Measurements from ENCODE around the gene MSI2. TPM values are rescaled to one million over a fixed set of nuclear protein-coding genes. Genes with fewer than 3 reads are reported as not detected.

MSI2 gene
- polyA plus RNA-seq, 1 of the 3 experiments (the other 2 are of a cell fraction), result 24.1 TPM

DNA sequence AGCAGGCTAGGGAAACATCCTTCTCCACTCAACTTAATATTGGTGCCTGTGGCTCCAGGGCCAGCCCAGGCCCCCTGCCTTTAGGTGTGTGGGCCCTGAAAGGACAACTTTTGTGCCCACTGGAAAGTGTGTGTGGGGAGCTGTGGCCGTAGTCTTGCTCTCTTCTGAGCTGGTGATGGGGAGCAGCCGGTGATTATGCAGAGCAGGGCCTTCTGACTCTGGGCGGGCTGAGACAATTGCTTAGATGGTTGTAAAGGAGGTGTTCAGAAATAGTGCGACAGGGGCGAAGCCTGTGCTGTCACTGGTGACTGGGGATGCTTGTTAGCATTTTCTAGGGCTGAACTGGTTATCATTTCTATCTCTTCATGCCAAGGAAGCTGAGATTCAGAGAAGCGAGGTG, 62.6 kb downstream of the MSI2 start:
- TF ChIP-seq TCF12 (IDR thresholded peaks at IDR 0.05), result no peak
- TF ChIP-seq SMC3 (IDR thresholded peaks at IDR 0.05; ENCODE audit: low read depth, low read length), result no peak
- TF ChIP-seq RXRA (IDR thresholded peaks at IDR 0.05; ENCODE audit: borderline replicate concordance, low read depth), result no peak
- TF ChIP-seq RCOR1 (IDR thresholded peaks at IDR 0.05; ENCODE audit: low read length), result no peak
- TF ChIP-seq FOXJ3 (CRISPR knock-in tag; IDR thresholded peaks at IDR 0.05), result no peak
- no peak for TF ChIP-seq TAF1 (IDR thresholded peaks at IDR 0.05; ENCODE audit: borderline replicate concordance, low read depth, low read length)
- TF ChIP-seq GATA2 (CRISPR knock-in tag; IDR thresholded peaks at IDR 0.05), result no peak
- TF ChIP-seq NRF1 (IDR thresholded peaks at IDR 0.05; ENCODE audit: low read depth, low read length), result no peak
- no peak for TF ChIP-seq USF1 (IDR thresholded peaks at IDR 0.05; ENCODE audit: borderline replicate concordance, low read depth)
- no peak for TF ChIP-seq CHD2 (IDR thresholded peaks at IDR 0.05; ENCODE audit: low read length, partially characterized antibody)
- no peak for TF ChIP-seq MEF2A (IDR thresholded peaks at IDR 0.05; ENCODE audit: borderline replicate concordance, low read depth)
- no peak for TF ChIP-seq SIN3A (IDR thresholded peaks at IDR 0.05; ENCODE audit: borderline replicate concordance, low read depth, low read length)
- TF ChIP-seq EP300 (IDR thresholded peaks at IDR 0.05; ENCODE audit: borderline replicate concordance in 1 of 2, low read depth in 1 of 2, low read length in 1 of 2), result no peak
- no peak for TF ChIP-seq GABPA (IDR thresholded peaks at IDR 0.05; ENCODE audit: low read depth)
- Histone ChIP-seq H3K79me2 (ENCODE audit: insufficient read depth) (no peaks in the 10 kb centered on the region; the same call in 1 of the 2 replicates), H4K20me1 (ENCODE audit: insufficient read depth) (no peaks in the 10 kb centered on the region), H2AFZ (ENCODE audit: low read depth) (no peak overlapping the region), H3K27me3 (ENCODE audit: insufficient read depth) (no peaks in the 10 kb centered on the region), H3K9ac (no peak overlapping the region), H3K36me3 (replicated peaks in 1 of 2; ENCODE audit: control insufficient read depth in 1 of 2, insufficient read depth in 2 of 2, low read length in 1 of 2) (no peaks in the 10 kb centered on the region), H3F3A (replicated peaks; ENCODE audit: insufficient read depth) (no peaks in the 10 kb centered on the region), H3K4me2 (no peak overlapping the region), H3K9me2 (no peaks in the 10 kb centered on the region), H3K27ac (ENCODE audit: low read depth in 2 of 2, low read length in 1 of 2) (no peak overlapping the region), H3K4me1 (ENCODE audit: control insufficient read depth in 1 of 2, insufficient read depth in 2 of 2, low read depth in 1 of 2, low read length in 1 of 2) (peaks cover 0 to 9% of the 10 kb centered on the region in 2 experiments; a peak in 1 of 4 replicates), H3K4me3 (ENCODE audit: low read depth in 2 of 2, low read length in 1 of 2) (no peak overlapping the region), H3K9me3 (no peaks in the 10 kb centered on the region)
- 90% methylated on average over 6 of the region's 6 CpGs for WGBS (ENCODE audit: low lambda C conversion rate)
- CTCF ChIA-PET, result interaction anchor here (1.2 to 1.3 kb wide), 2 partner anchors 9 to 34 kb away, joined by 3 to 5 read pairs; no protein-coding TSS in a partner anchor
- POLR2A ChIA-PET, result no interaction called here
- no peak for DNase-seq

- Histone ChIP-seq H3K27me3 (ENCODE audit: insufficient read depth) (no peaks in the 10 kb centered on the region), H3K79me2 (ENCODE audit: insufficient read depth) (no peaks in the 10 kb centered on the region; the same call in 1 of the 2 replicates), H3K27ac (ENCODE audit: low read depth in 2 of 2, low read length in 1 of 2) (no peak overlapping the region), H3K4me1 (ENCODE audit: control insufficient read depth in 1 of 2, insufficient read depth in 2 of 2, low read depth in 1 of 2, low read length in 1 of 2) (peaks cover 0 to 9% of the 10 kb centered on the region in 2 experiments; a peak in 1 of 4 replicates), H3K4me2 (no peak overlapping the region), H4K20me1 (ENCODE audit: insufficient read depth) (no peaks in the 10 kb centered on the region), H3K4me3 (ENCODE audit: low read depth in 2 of 2, low read length in 1 of 2) (no peak overlapping the region), H2AFZ (ENCODE audit: low read depth) (no peak overlapping the region), H3K9me2 (no peaks in the 10 kb centered on the region), H3K9me3 (no peaks in the 10 kb centered on the region), H3F3A (replicated peaks; ENCODE audit: insufficient read depth) (no peaks in the 10 kb centered on the region), H3K9ac (no peak overlapping the region), H3K36me3 (replicated peaks in 1 of 2; ENCODE audit: control insufficient read depth in 1 of 2, insufficient read depth in 2 of 2, low read length in 1 of 2) (peaks cover under 1 to 1% of the 10 kb centered on the region in 2 experiments)
- 92% methylated on average over 9 of the region's 9 CpGs for WGBS (ENCODE audit: low lambda C conversion rate)
- no peak for DNase-seq
- CTCF ChIA-PET, result interaction anchor here (0.9 to 1.3 kb wide), 3 partner anchors 8 to 33 kb away, joined by 3 to 5 read pairs (median 3); no protein-coding TSS in a partner anchor
- POLR2A ChIA-PET, result no interaction called here
- TF ChIP-seq ELF1 (IDR thresholded peaks at IDR 0.05) (no peak), RXRA (IDR thresholded peaks at IDR 0.05; ENCODE audit: borderline replicate concordance, low read depth) (no peak), RAD21 (IDR thresholded peaks at IDR 0.05; ENCODE audit: low read length) (no peak), USF2 (IDR thresholded peaks at IDR 0.05; ENCODE audit: borderline replicate concordance, low read depth, low read length) (no peak), MXI1 (IDR thresholded peaks at IDR 0.05; ENCODE audit: low read depth, low read length) (no peak), SMC3 (IDR thresholded peaks at IDR 0.05; ENCODE audit: low read depth, low read length) (no peak), RCOR1 (IDR thresholded peaks at IDR 0.05; ENCODE audit: low read length) (no peak), YY1 (IDR thresholded peaks at IDR 0.05; ENCODE audit: low read depth) (no peak), FOXJ3 (CRISPR knock-in tag; IDR thresholded peaks at IDR 0.05) (no peak), TAF1 (IDR thresholded peaks at IDR 0.05; ENCODE audit: borderline replicate concordance, low read depth, low read length) (no peak), ZBTB33 (IDR thresholded peaks at IDR 0.05; ENCODE audit: borderline replicate concordance, low read depth) (no peak), MEF2A (IDR thresholded peaks at IDR 0.05; ENCODE audit: borderline replicate concordance, low read depth) (no peak), IRF3 (IDR thresholded peaks at IDR 0.05; ENCODE audit: low read depth, low read length) (no peak), POLR2AphosphoS5 (IDR thresholded peaks at IDR 0.05; ENCODE audit: low read depth, low read length) (no peak), GABPA (IDR thresholded peaks at IDR 0.05; ENCODE audit: low read depth) (no peak)
Observed at GRCh38 chr17:57319806-57320205, 63.5 kb downstream of the MSI2 start.
